ENCODE results near the gene VOPP1. TPM values are rescaled to one million over a fixed set of nuclear protein-coding genes. Genes with fewer than 3 reads are reported as not detected.

VOPP1 gene
- total RNA-seq, 1 donor from 2014 or later, result 97.9 TPM

DNA sequence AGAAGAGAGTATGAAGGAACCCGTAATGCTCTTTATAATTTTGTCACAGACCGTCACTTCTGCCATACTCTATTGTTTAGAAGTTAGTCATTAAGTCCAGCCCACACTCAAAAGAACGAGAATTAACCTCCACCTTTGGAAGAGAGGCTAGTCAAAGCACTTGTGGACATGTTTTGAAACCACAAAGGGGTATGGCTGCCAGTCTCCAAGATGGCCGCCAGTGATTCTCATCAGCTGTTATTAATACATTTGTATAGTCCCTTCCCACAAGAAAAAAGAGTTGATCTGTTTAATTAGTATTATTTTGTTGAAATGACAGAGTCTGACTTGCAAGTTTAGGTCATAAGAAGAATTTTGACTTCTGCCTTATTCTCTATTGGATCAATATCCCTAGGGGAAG lies 23.2 kb upstream of the VOPP1 start:
- FAIRE-seq (no peak), DNase-seq (ENCODE audit: low read depth) (no peak)
- TF ChIP-seq CTCF (IDR thresholded peaks at IDR 0.05; ENCODE audit: insufficient read depth, low read length, severe bottlenecking), result no peak
- H3K36me3 ChIP-seq (ENCODE audit: control insufficient read depth, insufficient read depth, low read length), result no peaks in the 10 kb centered on the region
- H3K4me3 ChIP-seq (ENCODE audit: low read depth, low read length), result no peak overlapping the region
- peaks cover 2% of the 10 kb centered on the region for H3K27me3 ChIP-seq (ENCODE audit: control insufficient read depth, insufficient read depth, low read length)

DNA sequence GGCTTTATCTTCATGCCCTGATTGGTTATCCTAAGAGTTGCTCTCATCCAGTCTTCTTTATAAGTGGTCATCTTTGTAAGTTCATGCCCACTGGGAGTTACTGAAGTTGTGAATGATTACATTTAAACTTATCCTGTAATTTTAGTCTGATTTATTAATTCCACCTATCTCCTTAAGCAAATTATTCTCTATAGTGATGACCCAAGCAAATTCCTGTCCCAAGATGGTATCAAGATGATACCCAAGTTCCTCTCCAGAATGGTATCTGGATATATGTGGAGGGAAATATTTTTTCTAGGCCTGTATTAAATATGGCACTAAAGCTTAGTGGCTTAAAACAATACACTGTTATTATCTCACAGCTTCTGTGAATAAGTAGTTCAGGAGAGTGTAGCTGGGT lies 22.6 kb upstream of the VOPP1 start:
- no peaks in the 10 kb centered on the region for H3K36me3 ChIP-seq (ENCODE audit: control insufficient read depth, insufficient read depth, low read length)
- no peak for FAIRE-seq
- DNase-seq (ENCODE audit: low read depth), result no peak
- no peak for TF ChIP-seq CTCF (IDR thresholded peaks at IDR 0.05; ENCODE audit: insufficient read depth, low read length, severe bottlenecking)
- peaks cover 2% of the 10 kb centered on the region for H3K27me3 ChIP-seq (ENCODE audit: control insufficient read depth, insufficient read depth, low read length)
- no peak overlapping the region for H3K4me3 ChIP-seq (ENCODE audit: low read depth, low read length)

DNA sequence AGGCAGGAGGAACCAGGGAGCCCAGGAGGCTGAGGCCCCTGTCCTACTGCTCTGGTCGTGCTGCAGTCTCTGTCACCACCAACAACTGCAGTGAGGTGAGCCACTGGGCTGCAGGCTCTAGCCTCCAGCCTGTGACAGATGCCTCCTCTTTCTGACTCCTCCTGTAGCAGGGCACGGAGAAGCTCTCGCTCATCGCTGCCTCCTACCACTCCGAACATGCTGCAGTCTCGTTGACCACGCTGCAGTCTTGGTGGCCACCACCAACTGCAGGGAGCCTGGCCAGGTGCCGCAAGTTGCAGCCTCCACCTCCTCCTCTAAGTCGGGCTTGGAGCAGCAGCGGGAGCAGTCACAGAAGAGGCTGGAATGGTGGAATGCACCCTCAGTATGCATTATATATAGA lies 22.1 kb upstream of the VOPP1 start:
- TF ChIP-seq CTCF (IDR thresholded peaks at IDR 0.05; ENCODE audit: insufficient read depth, low read length, severe bottlenecking), result no peak
- FAIRE-seq (no peak), DNase-seq (ENCODE audit: low read depth) (no peak)
- Histone ChIP-seq H3K36me3 (ENCODE audit: control insufficient read depth, insufficient read depth, low read length) (no peaks in the 10 kb centered on the region), H3K27me3 (ENCODE audit: control insufficient read depth, insufficient read depth, low read length) (peaks cover 2% of the 10 kb centered on the region), H3K4me3 (ENCODE audit: low read depth, low read length) (no peak overlapping the region)

DNA sequence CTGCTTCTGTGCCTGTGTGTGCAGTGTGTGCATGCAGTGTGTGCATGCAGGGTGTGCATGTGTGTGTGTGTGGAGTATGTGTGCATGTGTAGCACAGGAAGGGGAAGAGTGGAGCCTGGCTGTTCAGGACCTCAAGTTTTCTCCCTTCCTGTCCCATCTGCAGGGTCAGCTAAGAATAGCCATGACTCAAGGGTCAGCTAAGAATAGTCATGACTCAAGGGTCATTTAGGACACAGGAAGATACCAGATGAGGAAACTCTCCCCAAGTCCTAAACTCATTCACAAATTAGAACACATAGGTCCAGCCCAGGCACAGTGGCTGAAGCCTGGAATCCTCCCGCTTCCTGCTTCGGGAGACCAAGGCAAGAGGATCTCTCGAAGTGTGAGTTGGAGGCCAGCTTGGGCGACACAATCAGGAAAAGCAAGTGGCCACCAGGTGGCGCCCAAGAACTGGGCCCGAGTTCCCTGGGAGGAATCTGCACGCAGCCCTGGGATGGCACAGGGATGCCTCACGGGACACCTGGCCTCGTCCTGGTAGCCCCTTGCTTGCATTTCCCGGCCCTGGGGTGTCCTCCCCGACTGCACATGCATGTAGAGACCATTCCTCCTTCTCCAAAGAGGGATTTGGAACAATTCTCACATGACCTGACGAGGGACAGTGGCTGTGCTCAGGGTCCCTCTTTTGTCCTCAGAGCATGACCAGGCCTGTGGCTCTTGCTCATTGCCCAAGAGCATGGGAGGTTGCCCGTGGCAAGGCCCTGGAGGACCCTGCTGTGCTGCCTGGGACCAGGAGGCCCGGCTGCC lies 21.4 kb upstream of the VOPP1 start:
- peak; percentile 43 for DNase-seq (ENCODE audit: low read depth)
- TF ChIP-seq CTCF (IDR thresholded peaks at IDR 0.05; ENCODE audit: insufficient read depth, low read length, severe bottlenecking), result peak; percentile 93
- H3K4me3 ChIP-seq (ENCODE audit: low read depth, low read length), result no peak overlapping the region
- FAIRE-seq, result no peak
- peaks cover 2% of the 10 kb centered on the region for H3K27me3 ChIP-seq (ENCODE audit: control insufficient read depth, insufficient read depth, low read length)
- no peaks in the 10 kb centered on the region for H3K36me3 ChIP-seq (ENCODE audit: control insufficient read depth, insufficient read depth, low read length)

DNA sequence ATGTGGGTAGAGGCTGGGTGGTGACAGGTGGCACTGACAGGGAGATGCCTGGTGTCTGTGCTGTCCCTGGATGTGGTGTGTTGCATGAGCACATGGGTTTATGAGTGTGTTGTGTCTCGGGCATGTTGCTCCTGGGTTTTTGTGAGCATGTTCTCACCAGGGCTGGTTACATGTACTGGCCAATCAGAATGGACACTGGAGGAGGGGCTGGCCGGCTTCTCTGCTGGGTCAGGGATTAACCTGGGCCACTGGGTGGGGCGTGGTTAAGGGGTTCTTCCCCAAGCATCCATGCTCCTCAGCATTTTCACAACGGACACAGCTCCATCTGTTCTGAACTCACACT lies 20.8 kb upstream of the VOPP1 start:
- H3K36me3 ChIP-seq (ENCODE audit: control insufficient read depth, insufficient read depth, low read length), result no peaks in the 10 kb centered on the region
- FAIRE-seq (no peak), DNase-seq (ENCODE audit: low read depth) (no peak)
- no peak for TF ChIP-seq CTCF (IDR thresholded peaks at IDR 0.05; ENCODE audit: insufficient read depth, low read length, severe bottlenecking)
- H3K27me3 ChIP-seq (ENCODE audit: control insufficient read depth, insufficient read depth, low read length), result peaks cover 2% of the 10 kb centered on the region
- no peak overlapping the region for H3K4me3 ChIP-seq (ENCODE audit: low read depth, low read length)

DNA sequence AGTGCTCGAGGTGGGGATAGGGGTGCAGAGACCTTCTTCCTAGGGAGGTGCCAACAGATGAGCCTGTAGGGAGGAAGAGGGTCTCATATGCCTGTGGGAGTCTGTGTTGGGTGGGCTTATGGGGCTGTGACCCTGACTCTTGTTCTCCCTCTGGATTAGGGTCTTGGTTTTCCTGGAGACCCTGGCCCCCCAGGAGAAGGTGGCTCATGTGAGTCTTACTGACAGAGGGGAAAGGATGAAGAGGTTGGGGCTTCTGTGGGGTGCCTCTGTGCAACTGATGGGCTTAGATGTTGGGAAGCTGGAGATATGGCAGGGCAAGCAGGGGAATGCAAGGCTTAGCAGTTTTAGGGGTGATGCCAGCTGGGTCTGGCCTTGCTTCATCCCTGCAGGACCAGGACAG lies 20.2 kb upstream of the VOPP1 start:
- no peak for DNase-seq (ENCODE audit: low read depth)
- H3K36me3 ChIP-seq (ENCODE audit: control insufficient read depth, insufficient read depth, low read length), result no peaks in the 10 kb centered on the region
- H3K27me3 ChIP-seq (ENCODE audit: control insufficient read depth, insufficient read depth, low read length), result peaks cover 2% of the 10 kb centered on the region
- FAIRE-seq, result no peak
- no peak overlapping the region for H3K4me3 ChIP-seq (ENCODE audit: low read depth, low read length)
- no peak for TF ChIP-seq CTCF (IDR thresholded peaks at IDR 0.05; ENCODE audit: insufficient read depth, low read length, severe bottlenecking)
